GM21381 (cell line): ENCODE measurements around the gene NR2F2.
"Not testable (repeated sequence)": the region's sequence is repeated elsewhere in the genome, so short reads cannot be mapped to it uniquely, and the experiment has no call there.

Experiments used
- ATAC-seq: cut with Tn5 transposase; IDR thresholded peaks from one replicate; pipeline ENCODE4 v1.9.1; 2021; ENCODE audit warnings: mild to moderate bottlenecking, moderate library complexity; ENCODE audit not compliant: unreplicated experiment

NR2F2 gene

GRCh38 chr15:96365781-96366525 is 35.5 kb downstream of the NR2F2 start:
- no peak for ATAC-seq

- ATAC-seq: no peak
These were observed 36.0 kb downstream of the NR2F2 start for GRCh38 chr15:96366526-96366877.

GRCh38 chr15:96367311-96368200 is 37.1 kb downstream of the NR2F2 start:
- no peak for ATAC-seq

GRCh38 chr15:96369351-96369750 is 38.9 kb downstream of the NR2F2 start:
- ATAC-seq: no peak

GRCh38 chr15:96369825-96370621 is 39.5 kb downstream of the NR2F2 start:
- ATAC-seq: no peak

GRCh38 chr15:96372554-96372953 is 42.1 kb downstream of the NR2F2 start:
- ATAC-seq: no peak

GRCh38 chr15:96374499-96374898 is 44.0 kb downstream of the NR2F2 start:
- no peak for ATAC-seq

GRCh38 chr15:96379592-96379991 is 49.1 kb downstream of the NR2F2 start:
- ATAC-seq: not testable (repeated sequence)

- ATAC-seq: no peak
These were observed 51.0 kb downstream of the NR2F2 start for GRCh38 chr15:96381463-96381862.

GRCh38 chr15:96385195-96385594 is 54.7 kb downstream of the NR2F2 start:
- no peak for ATAC-seq

GRCh38 chr15:96388673-96389072 is 58.2 kb downstream of the NR2F2 start:
- ATAC-seq: no peak
